ENCODE results near the gene CHRM4. TPM values are rescaled to one million over a fixed set of nuclear protein-coding genes. Genes with fewer than 3 reads are reported as not detected.
A peak's percentile ranks its signal among the peaks of the same experiment; 100 is the strongest.

Gene CHRM4
- total RNA-seq (2022) (0.27 and 0.28 TPM in 2 replicates), Bru-seq, nascent RNA (percentile 11 among the genes with signal in this experiment), BruChase-seq, experiment 1, labeled RNA remaining after a 2-hour chase (percentile 25 among the genes with signal in this experiment), BruChase-seq, experiment 2, labeled RNA remaining after a 6-hour chase (percentile 38 among the genes with signal in this experiment)
- long read RNA-seq, partial matches to known transcripts, result 0 of 1 reads
- long read RNA-seq, other reads (novel, unspliced or antisense), result 1 of 1 reads

- CTCF ChIA-PET, result interaction anchor here (0.6 to 2.5 kb wide), 24 partner anchors 9 to 493 kb away, joined by 3 to 17 read pairs (median 4); partner anchors contain the start of genes CREB3L1, DGKZ and MDK
- Mint-ChIP-seq H3K4me1 (ENCODE audit: low read depth, unreplicated experiment) (peaks cover 19% of the 10 kb centered on the region), H3K36me3 (ENCODE audit: insufficient read depth, unreplicated experiment) (peaks cover 35% of the 10 kb centered on the region), H3K27ac (ENCODE audit: unreplicated experiment) (peak within 1 kb of the TSS; percentile 50), H3K4me3 (ENCODE audit: unreplicated experiment) (peak within 1 kb of the TSS; percentile 76), H3K9me3 (ENCODE audit: unreplicated experiment) (no peaks in the 10 kb centered on the region), H3K27me3 (ENCODE audit: insufficient read depth, unreplicated experiment) (peaks cover 9% of the 10 kb centered on the region)
- Histone ChIP-seq H3K4me3 (ENCODE audit: low read depth, low read length) (peak within 1 kb of the TSS; percentile 55), H3K4me1 (peaks cover 11% of the 10 kb centered on the region), H3K9me3 (no peaks in the 10 kb centered on the region), H3K36me3 (ENCODE audit: control insufficient read depth, insufficient read depth, low read length) (no peaks in the 10 kb centered on the region), H3K27me3 (replicated peaks; ENCODE audit: control insufficient read depth, insufficient read depth, low read length) (peaks cover 6% of the 10 kb centered on the region)
- peak; percentile 72 for TF ChIP-seq CTCF (IDR thresholded peaks at IDR 0.05; ENCODE audit: insufficient read depth in 1 of 2, low read depth in 1 of 2, low read length in 1 of 2, severe bottlenecking in 1 of 2, unreplicated experiment in 1 of 2)
- peak; percentile 84 to 86 for DNase-seq
- BruUV-seq (replicated peaks), result no TSS peak
- intact Hi-C loops (cut with micrococcal nuclease; ENCODE audit: unreplicated experiment), result loop anchor here (1.0 to 2.0 kb wide), 2 partner anchors 22 to 225 kb away; partner anchors contain the start of genes ATG13 and HARBI1
- POLR2A ChIA-PET, result interaction anchor here (0.5 to 2.0 kb wide), 3 partner anchors 41 to 149 kb away, joined by 3 to 9 read pairs (median 4); no protein-coding TSS in a partner anchor
Measured at GRCh38 chr11:46391578-46392420, at the start of gene CHRM4. Gene CHRM4, minus strand, starts transcription at chr11:46391776. Its CDS starts 5,219 bp downstream, at chr11:46386557.

GRCh38 chr11:46438211-46438610 is 46.6 kb upstream of the CHRM4 start:
- DNase-seq, result no peak
- intact Hi-C loops (cut with micrococcal nuclease; ENCODE audit: unreplicated experiment), result no loop called here
- Histone ChIP-seq H3K4me1 (no peaks in the 10 kb centered on the region), H3K9me3 (no peaks in the 10 kb centered on the region), H3K4me3 (ENCODE audit: low read depth, low read length) (no peak overlapping the region), H3K27me3 (replicated peaks; ENCODE audit: control insufficient read depth, insufficient read depth, low read length) (no peaks in the 10 kb centered on the region), H3K36me3 (ENCODE audit: control insufficient read depth, insufficient read depth, low read length) (no peaks in the 10 kb centered on the region; the same call in 1 of the 2 replicates)
- H3K4me1 Mint-ChIP-seq (ENCODE audit: low read depth, unreplicated experiment), result no peaks in the 10 kb centered on the region
- peaks cover 60% of the 10 kb centered on the region for H3K36me3 Mint-ChIP-seq (ENCODE audit: insufficient read depth, unreplicated experiment)
- BruUV-seq (replicated peaks), result no TSS peak
- TF ChIP-seq CTCF (IDR thresholded peaks at IDR 0.05; ENCODE audit: insufficient read depth in 1 of 2, low read depth in 1 of 2, low read length in 1 of 2, severe bottlenecking in 1 of 2, unreplicated experiment in 1 of 2), result no peak
- H3K9me3 Mint-ChIP-seq (ENCODE audit: unreplicated experiment), result no peaks in the 10 kb centered on the region
- no peak overlapping the region for H3K27ac Mint-ChIP-seq (ENCODE audit: unreplicated experiment)
- H3K27me3 Mint-ChIP-seq (ENCODE audit: insufficient read depth, unreplicated experiment), result no peaks in the 10 kb centered on the region
- CTCF ChIA-PET, result no interaction called here
- POLR2A ChIA-PET, result no interaction called here
- H3K4me3 Mint-ChIP-seq (ENCODE audit: unreplicated experiment), result no peak overlapping the region

- POLR2A ChIA-PET, result no interaction called here
Measured at GRCh38 chr11:46437122-46437689, 45.6 kb upstream of the CHRM4 start.

More at GRCh38 chr11:46437122-46437689, 45.6 kb upstream of the CHRM4 start:
- H3K36me3 Mint-ChIP-seq (ENCODE audit: insufficient read depth, unreplicated experiment), result peaks cover 59% of the 10 kb centered on the region
- CTCF ChIA-PET, result no interaction called here
- Histone ChIP-seq H3K9me3 (no peaks in the 10 kb centered on the region), H3K27me3 (replicated peaks; ENCODE audit: control insufficient read depth, insufficient read depth, low read length) (no peaks in the 10 kb centered on the region), H3K36me3 (ENCODE audit: control insufficient read depth, insufficient read depth, low read length) (peaks cover 1% of the 10 kb centered on the region), H3K4me3 (ENCODE audit: low read depth, low read length) (no peak overlapping the region), H3K4me1 (no peaks in the 10 kb centered on the region)
- DNase-seq, result no peak
- H3K27ac Mint-ChIP-seq (ENCODE audit: unreplicated experiment), result no peak overlapping the region
- H3K27me3 Mint-ChIP-seq (ENCODE audit: insufficient read depth, unreplicated experiment), result no peaks in the 10 kb centered on the region
- intact Hi-C loops (cut with micrococcal nuclease; ENCODE audit: unreplicated experiment), result no loop called here
- no peak overlapping the region for H3K4me3 Mint-ChIP-seq (ENCODE audit: unreplicated experiment)
- BruUV-seq (replicated peaks), result no TSS peak
- H3K4me1 Mint-ChIP-seq (ENCODE audit: low read depth, unreplicated experiment), result no peaks in the 10 kb centered on the region
- no peak for TF ChIP-seq CTCF (IDR thresholded peaks at IDR 0.05; ENCODE audit: insufficient read depth in 1 of 2, low read depth in 1 of 2, low read length in 1 of 2, severe bottlenecking in 1 of 2, unreplicated experiment in 1 of 2)
- no peaks in the 10 kb centered on the region for H3K9me3 Mint-ChIP-seq (ENCODE audit: unreplicated experiment)

All from Caco-2 (cell line).